K562 (cell line): ENCODE data around the gene GPR4. TPM values are rescaled to one million over a fixed set of nuclear protein-coding genes. Genes with fewer than 3 reads are reported as not detected.
A peak's percentile ranks its signal among the peaks of the same experiment; 100 is the strongest.

ENCODE experiments used
- ATF7 ChIP-seq: fragments of 450-650 bp; IDR thresholded peaks from 2 replicates; pipeline ENCODE4 v1.7.1; 2014; ENCODE audit warnings: mild to moderate bottlenecking, moderate library complexity
- HDAC2 ChIP-seq: fragments of 450-650 bp; IDR thresholded peaks from 2 replicates; pipeline ENCODE4 v1.6.1; 2016; ENCODE audit warnings: mild to moderate bottlenecking
- JUND ChIP-seq, 2 experiments: IDR thresholded peaks; 2 replicates in 1 of 2; 3 replicates in 1 of 2; pipeline ENCODE4 v1.6.1; 2011; ENCODE audit warnings: borderline replicate concordance in 2 of 2, low read depth in 2 of 2, low read length in 2 of 2, improper control_type of control experiment in 1 of 2, missing biosample characterization in 1 of 2, missing genetic modification characterization in 1 of 2, missing genetic modification reagents in 1 of 2
- L3MBTL2 ChIP-seq: fragments of 450-650 bp; IDR thresholded peaks from 2 replicates; pipeline ENCODE4 v1.6.1; 2016; ENCODE audit warnings: mild to moderate bottlenecking, moderate library complexity
- ZNF12 ChIP-seq: sonication (generic); formaldehyde crosslinking; IDR thresholded peaks from 2 replicates; pipeline ENCODE4 v1.4.0; 2020; ENCODE audit warnings: mild to moderate bottlenecking, missing genetic modification reagents
- ZNF239 ChIP-seq: fragments of 250-450 bp; sonication (Bioruptor Pico); IDR thresholded peaks from 2 replicates; pipeline ENCODE4 v1.4.0; 2020; ENCODE audit warnings: mild to moderate bottlenecking
- ZNF263 ChIP-seq: sonication (generic); formaldehyde crosslinking; IDR thresholded peaks from 2 replicates; pipeline ENCODE4 v1.8.0; 2022; ENCODE audit warnings: mild to moderate bottlenecking, missing genetic modification reagents, borderline replicate concordance
- polyA plus RNA-seq, 8 experiments: library from polyadenylated mRNA; depleted of rRNA in 4 of 8; stranded (reverse) in 5 of 8; unstranded in 3 of 8; fragments of >200 nt; fragmentation: Nextera tagmentation in 2 of 8; fragmentation: Illumina TruSeq in 1 of 8; extraction: Ambion mirVana in 2 of 8; extraction: Trizol in 1 of 8; gene quantifications; 2 replicates each; pipeline versions ENCODE4 v1.2.1 to v1.2.3, GENCODE V29; 2011 to 2014; ENCODE audit warnings: inconsistent platforms in 1 of 8, missing spikeins in 1 of 8
- total RNA-seq, 7 experiments: library from RNA; depleted of rRNA in 6 of 7; stranded (reverse); fragments of >200 nt in 6 of 7; fragmentation: Illumina TruSeq in 2 of 7; extraction: Trizol in 2 of 7; gene quantifications; 2 replicates each; pipeline versions ENCODE4 v1.2.1 to v1.2.3, GENCODE V29; 2011 to 2021; ENCODE audit warnings: low replicate concordance in 1 of 7
- TF ChIP-seq, protein P1 (sequence below): fragments of 450-650 bp; IDR thresholded peaks from 2 replicates; pipeline ENCODE4 v1.6.1; 2016; ENCODE audit warnings: low read depth
- TF ChIP-seq, protein P2 (sequence below): fragments of 250-450 bp; sonication (Bioruptor Pico); IDR thresholded peaks from 2 replicates; pipeline ENCODE4 v1.8.0; 2021; ENCODE audit warnings: borderline replicate concordance, mild to moderate bottlenecking, moderate library complexity; ENCODE audit not compliant: poor library complexity, severe bottlenecking
- TF ChIP-seq, protein P3 (sequence below), 3 experiments: fragments of 200-800 bp in 1 of 3; fragments of 250-450 bp in 1 of 3; fragments of 450-650 bp in 1 of 3; sonication (Bioruptor Pico) in 1 of 3; sonication (Bioruptor generic) in 1 of 3; formaldehyde crosslinking in 1 of 3; IDR thresholded peaks; 2 replicates each; pipeline versions ENCODE4 v1.6.1 to v1.8.0; 2016 to 2022; ENCODE audit warnings: mild to moderate bottlenecking in 2 of 3, missing genetic modification characterization in 2 of 3, missing compliant biosample characterization in 1 of 3, moderate library complexity in 1 of 3
- TF ChIP-seq, protein P4 (sequence below): fragments of 450-650 bp; formaldehyde crosslinking; IDR thresholded peaks from 2 replicates; pipeline ENCODE4 v1.4.0; 2020; ENCODE audit warnings: mild to moderate bottlenecking, moderate library complexity

GPR4 gene
- total and polyA plus RNA-seq, 9 of the 15 experiments (the other 6 are each of a cell fraction or from before 2014, with no cell fraction given): 0.03 to 0.09 (median 0.04) TPM; not detected in 5

DNA sequence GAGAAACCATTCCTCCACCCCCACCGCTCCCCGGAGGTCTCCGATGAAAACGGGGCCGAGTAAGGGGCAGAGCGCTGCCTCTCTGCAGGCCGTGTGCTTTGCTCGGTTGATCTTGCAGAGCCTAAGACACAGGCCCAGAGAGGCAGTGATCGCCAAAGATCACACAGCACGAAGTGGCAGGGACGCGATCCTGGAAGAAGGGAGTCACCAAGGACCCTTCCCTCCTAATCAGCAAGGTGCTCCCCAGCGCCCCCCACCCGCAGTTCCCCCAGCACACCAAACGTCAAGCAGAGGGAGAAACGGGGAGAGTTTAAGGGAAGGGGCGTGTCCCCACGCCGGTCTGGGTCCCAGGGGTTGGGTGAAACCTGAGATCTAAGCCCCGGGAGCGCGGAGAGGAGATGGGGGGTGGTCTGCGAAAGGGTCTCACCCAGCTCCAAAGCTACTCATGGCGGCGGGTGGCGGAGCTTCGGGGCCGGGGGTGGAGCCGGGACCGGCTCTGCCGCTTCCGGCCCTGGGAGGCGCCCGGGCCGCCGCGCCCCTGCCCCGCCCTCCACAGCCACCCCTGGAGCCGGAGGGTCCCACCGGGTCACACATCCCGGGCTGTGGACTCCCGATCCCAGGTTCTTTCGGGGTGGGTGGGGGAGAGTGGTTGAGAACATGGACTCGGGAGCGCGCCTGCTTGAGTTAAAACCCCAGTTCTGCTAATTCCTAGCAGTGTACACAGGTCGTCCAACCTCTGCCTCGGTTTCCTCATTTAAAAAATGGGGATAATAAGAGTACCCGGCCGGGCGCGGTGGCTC is 37.1 kb upstream of the GPR4 start, which contains the start of gene EML2 (continued):
- TF ChIP-seq, protein P1, sequence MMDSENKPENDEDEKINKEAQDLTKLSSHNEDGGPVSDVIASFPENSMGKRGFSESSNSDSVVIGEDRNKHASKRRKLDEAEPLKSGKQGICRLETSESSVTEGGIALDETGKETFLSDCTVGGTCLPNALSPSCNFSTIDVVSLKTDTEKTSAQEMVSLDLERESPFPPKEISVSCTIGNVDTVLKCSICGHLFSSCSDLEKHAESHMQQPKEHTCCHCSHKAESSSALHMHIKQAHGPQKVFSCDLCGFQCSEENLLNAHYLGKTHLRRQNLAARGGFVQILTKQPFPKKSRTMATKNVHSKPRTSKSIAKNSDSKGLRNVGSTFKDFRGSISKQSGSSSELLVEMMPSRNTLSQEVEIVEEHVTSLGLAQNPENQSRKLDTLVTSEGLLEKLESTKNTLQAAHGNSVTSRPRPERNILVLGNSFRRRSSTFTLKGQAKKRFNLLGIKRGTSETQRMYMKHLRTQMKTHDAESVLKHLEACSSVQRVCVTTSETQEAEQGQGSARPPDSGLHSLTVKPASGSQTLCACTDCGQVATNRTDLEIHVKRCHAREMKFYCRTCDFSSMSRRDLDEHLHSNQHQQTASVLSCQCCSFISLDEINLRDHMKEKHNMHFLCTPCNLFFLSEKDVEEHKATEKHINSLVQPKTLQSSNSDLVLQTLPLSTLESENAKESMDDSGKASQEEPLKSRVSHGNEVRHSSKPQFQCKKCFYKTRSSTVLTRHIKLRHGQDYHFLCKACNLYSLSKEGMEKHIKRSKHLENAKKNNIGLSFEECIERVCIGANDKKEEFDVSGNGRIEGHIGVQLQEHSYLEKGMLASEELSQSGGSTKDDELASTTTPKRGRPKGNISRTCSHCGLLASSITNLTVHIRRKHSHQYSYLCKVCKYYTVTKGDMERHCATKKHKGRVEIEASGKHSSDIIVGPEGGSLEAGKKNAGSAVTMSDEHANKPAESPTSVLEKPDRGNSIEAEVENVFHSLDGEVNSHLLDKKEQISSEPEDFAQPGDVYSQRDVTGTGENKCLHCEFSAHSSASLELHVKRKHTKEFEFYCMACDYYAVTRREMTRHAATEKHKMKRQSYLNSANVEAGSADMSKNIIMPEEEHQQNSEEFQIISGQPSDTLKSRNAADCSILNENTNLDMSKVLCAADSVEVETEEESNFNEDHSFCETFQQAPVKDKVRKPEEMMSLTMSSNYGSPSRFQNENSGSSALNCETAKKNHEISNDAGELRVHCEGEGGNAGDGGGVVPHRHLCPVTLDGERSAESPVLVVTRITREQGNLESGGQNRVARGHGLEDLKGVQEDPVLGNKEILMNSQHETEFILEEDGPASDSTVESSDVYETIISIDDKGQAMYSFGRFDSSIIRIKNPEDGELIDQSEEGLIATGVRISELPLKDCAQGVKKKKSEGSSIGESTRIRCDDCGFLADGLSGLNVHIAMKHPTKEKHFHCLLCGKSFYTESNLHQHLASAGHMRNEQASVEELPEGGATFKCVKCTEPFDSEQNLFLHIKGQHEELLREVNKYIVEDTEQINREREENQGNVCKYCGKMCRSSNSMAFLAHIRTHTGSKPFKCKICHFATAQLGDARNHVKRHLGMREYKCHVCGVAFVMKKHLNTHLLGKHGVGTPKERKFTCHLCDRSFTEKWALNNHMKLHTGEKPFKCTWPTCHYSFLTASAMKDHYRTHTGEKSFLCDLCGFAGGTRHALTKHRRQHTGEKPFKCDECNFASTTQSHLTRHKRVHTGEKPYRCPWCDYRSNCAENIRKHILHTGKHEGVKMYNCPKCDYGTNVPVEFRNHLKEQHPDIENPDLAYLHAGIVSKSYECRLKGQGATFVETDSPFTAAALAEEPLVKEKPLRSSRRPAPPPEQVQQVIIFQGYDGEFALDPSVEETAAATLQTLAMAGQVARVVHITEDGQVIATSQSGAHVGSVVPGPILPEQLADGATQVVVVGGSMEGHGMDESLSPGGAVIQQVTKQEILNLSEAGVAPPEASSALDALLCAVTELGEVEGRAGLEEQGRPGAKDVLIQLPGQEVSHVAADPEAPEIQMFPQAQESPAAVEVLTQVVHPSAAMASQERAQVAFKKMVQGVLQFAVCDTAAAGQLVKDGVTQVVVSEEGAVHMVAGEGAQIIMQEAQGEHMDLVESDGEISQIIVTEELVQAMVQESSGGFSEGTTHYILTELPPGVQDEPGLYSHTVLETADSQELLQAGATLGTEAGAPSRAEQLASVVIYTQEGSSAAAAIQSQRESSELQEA: no peak
- TF ChIP-seq, protein P2, sequence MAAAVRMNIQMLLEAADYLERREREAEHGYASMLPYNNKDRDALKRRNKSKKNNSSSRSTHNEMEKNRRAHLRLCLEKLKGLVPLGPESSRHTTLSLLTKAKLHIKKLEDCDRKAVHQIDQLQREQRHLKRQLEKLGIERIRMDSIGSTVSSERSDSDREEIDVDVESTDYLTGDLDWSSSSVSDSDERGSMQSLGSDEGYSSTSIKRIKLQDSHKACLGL (CRISPR knock-in tag): no peak
- TF ChIP-seq L3MBTL2 (peak; percentile 29; the same call in 1 of the 2 replicates), ZNF239 (CRISPR knock-in tag) (no peak), JUND (IDR thresholded peaks at IDR 0.05; ENCODE audit: borderline replicate concordance, low read depth, low read length) (peak; percentile 17; the same call in 1 of the 2 replicates), JUND (tag; IDR thresholded peaks at IDR 0.05; ENCODE audit: borderline replicate concordance, low read depth, low read length) (no peak), ZNF263 (CRISPR knock-in tag) (peak; percentile 83), ZNF12 (CRISPR knock-in tag) (no peak), HDAC2 (peak; percentile 74), ATF7 (peak; percentile 19; the same call in 1 of the 2 replicates)
- TF ChIP-seq, protein P3, sequence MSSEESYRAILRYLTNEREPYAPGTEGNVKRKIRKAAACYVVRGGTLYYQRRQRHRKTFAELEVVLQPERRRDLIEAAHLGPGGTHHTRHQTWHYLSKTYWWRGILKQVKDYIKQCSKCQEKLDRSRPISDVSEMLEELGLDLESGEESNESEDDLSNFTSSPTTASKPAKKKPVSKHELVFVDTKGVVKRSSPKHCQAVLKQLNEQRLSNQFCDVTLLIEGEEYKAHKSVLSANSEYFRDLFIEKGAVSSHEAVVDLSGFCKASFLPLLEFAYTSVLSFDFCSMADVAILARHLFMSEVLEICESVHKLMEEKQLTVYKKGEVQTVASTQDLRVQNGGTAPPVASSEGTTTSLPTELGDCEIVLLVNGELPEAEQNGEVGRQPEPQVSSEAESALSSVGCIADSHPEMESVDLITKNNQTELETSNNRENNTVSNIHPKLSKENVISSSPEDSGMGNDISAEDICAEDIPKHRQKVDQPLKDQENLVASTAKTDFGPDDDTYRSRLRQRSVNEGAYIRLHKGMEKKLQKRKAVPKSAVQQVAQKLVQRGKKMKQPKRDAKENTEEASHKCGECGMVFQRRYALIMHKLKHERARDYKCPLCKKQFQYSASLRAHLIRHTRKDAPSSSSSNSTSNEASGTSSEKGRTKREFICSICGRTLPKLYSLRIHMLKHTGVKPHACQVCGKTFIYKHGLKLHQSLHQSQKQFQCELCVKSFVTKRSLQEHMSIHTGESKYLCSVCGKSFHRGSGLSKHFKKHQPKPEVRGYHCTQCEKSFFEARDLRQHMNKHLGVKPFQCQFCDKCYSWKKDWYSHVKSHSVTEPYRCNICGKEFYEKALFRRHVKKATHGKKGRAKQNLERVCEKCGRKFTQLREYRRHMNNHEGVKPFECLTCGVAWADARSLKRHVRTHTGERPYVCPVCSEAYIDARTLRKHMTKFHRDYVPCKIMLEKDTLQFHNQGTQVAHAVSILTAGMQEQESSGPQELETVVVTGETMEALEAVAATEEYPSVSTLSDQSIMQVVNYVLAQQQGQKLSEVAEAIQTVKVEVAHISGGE (CRISPR knock-in tag; IDR thresholded peaks at IDR 0.05): peak in 1 of 3 experiments; percentile 48; a peak in 1 of 6 replicates
- TF ChIP-seq, protein P4, sequence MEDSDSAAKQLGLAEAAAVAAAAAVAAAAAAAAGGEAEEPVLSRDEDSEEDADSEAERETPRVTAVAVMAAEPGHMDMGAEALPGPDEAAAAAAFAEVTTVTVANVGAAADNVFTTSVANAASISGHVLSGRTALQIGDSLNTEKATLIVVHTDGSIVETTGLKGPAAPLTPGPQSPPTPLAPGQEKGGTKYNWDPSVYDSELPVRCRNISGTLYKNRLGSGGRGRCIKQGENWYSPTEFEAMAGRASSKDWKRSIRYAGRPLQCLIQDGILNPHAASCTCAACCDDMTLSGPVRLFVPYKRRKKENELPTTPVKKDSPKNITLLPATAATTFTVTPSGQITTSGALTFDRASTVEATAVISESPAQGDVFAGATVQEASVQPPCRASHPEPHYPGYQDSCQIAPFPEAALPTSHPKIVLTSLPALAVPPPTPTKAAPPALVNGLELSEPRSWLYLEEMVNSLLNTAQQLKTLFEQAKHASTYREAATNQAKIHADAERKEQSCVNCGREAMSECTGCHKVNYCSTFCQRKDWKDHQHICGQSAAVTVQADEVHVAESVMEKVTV (CRISPR knock-in tag): no peak
